Mononuclear cell (primary cell): ENCODE results near the gene IQUB. TPM values are rescaled to one million over a fixed set of nuclear protein-coding genes. Genes with fewer than 3 reads are reported as not detected.
"Not testable (repeated sequence)": the region's sequence is repeated elsewhere in the genome, so short reads cannot be mapped to it uniquely, and the experiment has no call there.

ENCODE experiments used
- H3K27me3 ChIP-seq: 2 replicates; pipeline ENCODE4 v1.6.0; 2011; ENCODE audit warnings: low read length, control low read depth; ENCODE audit not compliant: insufficient read depth
- H3K4me1 ChIP-seq: 2 replicates; pipeline ENCODE4 v1.5.1; 2011; ENCODE audit warnings: mild to moderate bottlenecking, low read length, control low read depth; ENCODE audit not compliant: insufficient read depth
- H3K4me3 ChIP-seq: 2 replicates; pipeline ENCODE4 v1.5.1; 2011; ENCODE audit warnings: mild to moderate bottlenecking, low read length, moderate library complexity
- H3K9me3 ChIP-seq: 2 replicates; pipeline ENCODE4 v1.5.1; 2011; ENCODE audit warnings: low read depth, mild to moderate bottlenecking, control low read depth, low read length
- total RNA-seq: library from RNA; depleted of rRNA; stranded (reverse); fragments of >200 nt; gene quantifications from one replicate; pipeline ENCODE4 v1.2.3, GENCODE V29; 2012

IQUB gene
- total RNA-seq, 1 donor = 0.52 TPM

- H3K9me3 ChIP-seq, H3K4me3 ChIP-seq: not testable (repeated sequence)
- peaks cover 34% of the 10 kb centered on the region for H3K27me3 ChIP-seq
- peaks cover 12% of the 10 kb centered on the region for H3K4me1 ChIP-seq
These were observed 2.1 kb downstream of the IQUB start for GRCh38 chr7:123532343-123532742.

DNA sequence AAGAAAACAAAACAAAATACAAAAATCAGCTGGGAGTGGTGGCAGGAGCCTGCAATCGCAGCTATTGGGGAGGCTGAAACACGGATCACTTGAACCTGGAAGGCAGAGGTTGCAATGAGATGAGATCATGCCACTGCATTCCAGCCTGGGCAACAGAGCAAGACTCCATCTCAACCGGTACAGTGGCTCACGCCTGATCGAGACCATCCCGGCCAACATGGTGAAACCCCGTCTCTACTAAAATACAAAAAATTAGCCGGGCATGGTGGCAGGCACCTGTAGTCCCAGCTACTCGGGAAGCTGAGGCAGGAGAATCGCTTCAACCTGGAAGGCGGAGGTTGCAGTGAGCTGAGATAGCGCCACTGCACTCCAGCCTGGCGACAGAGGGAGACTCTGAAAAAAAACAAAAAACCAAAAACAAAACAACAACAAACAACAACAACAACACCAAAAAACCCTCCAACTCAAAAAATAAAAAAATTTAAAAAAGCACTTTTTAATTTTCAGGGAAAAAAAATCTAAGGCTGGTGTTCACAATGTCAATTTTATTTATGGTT lies 4.3 kb downstream of the IQUB start:
- not testable (repeated sequence) for H3K4me3 ChIP-seq
- peaks cover 34% of the 10 kb centered on the region for H3K27me3 ChIP-seq

DNA sequence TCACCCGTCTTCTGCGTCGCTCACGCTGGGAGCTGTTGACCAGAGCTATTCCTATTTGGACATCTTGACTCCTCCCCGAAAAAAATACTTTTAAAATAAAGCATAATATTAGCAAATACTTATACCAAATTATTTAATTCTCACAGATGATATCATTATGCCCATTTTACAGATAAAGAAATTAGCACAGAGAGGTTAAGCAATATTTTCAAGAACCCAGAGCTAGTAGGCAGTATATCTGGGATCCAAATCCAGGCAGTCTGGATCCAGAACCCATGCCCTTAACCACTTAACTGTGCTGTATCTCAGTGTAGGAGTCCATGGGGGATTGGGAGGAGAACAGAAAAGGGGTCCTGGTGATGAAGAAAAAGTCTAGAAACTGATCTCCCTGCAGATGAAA lies 6.1 kb downstream of the IQUB start:
- Histone ChIP-seq H3K9me3 (no peaks in the 10 kb centered on the region), H3K4me3 (no peak overlapping the region)

More for the DNA sequence above, 4.3 kb downstream of the IQUB start:
- H3K9me3 ChIP-seq, H3K4me1 ChIP-seq: not testable (repeated sequence)

GRCh38 chr7:123527712-123528225 lies 6.6 kb downstream of the IQUB start:
- H3K27me3 ChIP-seq = peaks cover 21% of the 10 kb centered on the region
- H3K9me3 ChIP-seq, H3K4me3 ChIP-seq, H3K4me1 ChIP-seq: not testable (repeated sequence)

More for the DNA sequence above, 6.1 kb downstream of the IQUB start:
- Histone ChIP-seq H3K4me1 (no peaks in the 10 kb centered on the region), H3K27me3 (peaks cover 24% of the 10 kb centered on the region)

- H3K4me1 ChIP-seq, H3K4me3 ChIP-seq, H3K9me3 ChIP-seq: not testable (repeated sequence)
- peaks cover 11% of the 10 kb centered on the region for H3K27me3 ChIP-seq
These were observed 7.9 kb downstream of the IQUB start for GRCh38 chr7:123526533-123526932.

DNA sequence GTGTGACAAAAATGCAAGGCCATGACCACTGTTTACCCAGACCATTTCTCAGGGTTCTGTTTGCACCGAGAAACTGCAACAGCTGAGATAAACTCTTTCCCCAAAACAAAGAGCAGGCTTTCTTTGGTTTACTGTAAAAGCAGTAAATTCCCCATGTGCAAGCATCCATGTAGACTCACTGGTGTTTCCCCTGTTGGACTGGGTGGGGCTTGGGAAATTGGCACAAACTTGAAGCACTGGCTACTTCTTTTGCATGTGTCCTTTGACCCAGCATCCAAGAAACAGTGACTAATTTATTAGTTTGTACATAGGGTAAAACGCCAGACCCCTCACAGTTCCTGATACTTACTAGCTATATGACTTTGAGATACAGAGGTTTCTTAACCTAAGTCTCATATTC lies 12.3 kb downstream of the IQUB start:
- Histone ChIP-seq H3K4me1 (no peaks in the 10 kb centered on the region), H3K9me3 (no peaks in the 10 kb centered on the region), H3K27me3 (no peaks in the 10 kb centered on the region), H3K4me3 (no peak overlapping the region)

GRCh38 chr7:123505221-123505620 lies 29.2 kb downstream of the IQUB start:
- Histone ChIP-seq H3K4me3 (no peak overlapping the region), H3K4me1 (no peaks in the 10 kb centered on the region), H3K27me3 (peaks cover 2% of the 10 kb centered on the region), H3K9me3 (no peaks in the 10 kb centered on the region)

- Histone ChIP-seq H3K4me1 (no peaks in the 10 kb centered on the region), H3K9me3 (no peaks in the 10 kb centered on the region), H3K27me3 (peaks cover 5% of the 10 kb centered on the region), H3K4me3 (no peak overlapping the region)
These were observed 32.2 kb downstream of the IQUB start for GRCh38 chr7:123502201-123502600.

DNA sequence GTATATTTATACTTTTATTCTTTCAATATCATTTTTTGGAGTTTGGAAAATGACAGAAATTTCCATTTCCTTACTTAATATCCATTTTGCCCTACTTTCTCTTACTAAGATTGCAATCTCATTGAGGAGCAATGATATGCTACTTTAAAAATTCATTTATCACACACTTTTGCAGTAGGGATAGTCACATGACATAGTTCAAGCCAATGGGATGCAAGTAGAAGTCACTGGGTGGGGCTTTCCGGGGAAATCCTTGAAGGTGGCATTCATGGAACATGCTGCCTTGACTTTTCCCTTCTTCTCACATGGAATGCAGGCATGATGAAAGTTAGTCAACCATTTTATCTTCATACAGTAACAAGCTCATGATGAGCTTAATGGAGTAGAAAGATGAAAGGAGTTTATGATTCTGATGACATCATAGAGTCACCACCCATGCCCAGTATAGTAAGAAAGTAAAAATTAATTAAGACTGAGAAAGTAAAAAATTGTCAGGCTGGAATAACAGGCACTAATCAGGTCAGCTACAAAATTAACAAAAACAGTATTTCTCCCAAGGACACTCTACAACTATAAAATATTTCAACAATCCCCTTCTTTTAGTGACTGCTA lies 33.4 kb downstream of the IQUB start:
- Histone ChIP-seq H3K9me3 (no peaks in the 10 kb centered on the region), H3K4me3 (no peak overlapping the region), H3K27me3 (peaks cover 8% of the 10 kb centered on the region), H3K4me1 (no peaks in the 10 kb centered on the region)

DNA sequence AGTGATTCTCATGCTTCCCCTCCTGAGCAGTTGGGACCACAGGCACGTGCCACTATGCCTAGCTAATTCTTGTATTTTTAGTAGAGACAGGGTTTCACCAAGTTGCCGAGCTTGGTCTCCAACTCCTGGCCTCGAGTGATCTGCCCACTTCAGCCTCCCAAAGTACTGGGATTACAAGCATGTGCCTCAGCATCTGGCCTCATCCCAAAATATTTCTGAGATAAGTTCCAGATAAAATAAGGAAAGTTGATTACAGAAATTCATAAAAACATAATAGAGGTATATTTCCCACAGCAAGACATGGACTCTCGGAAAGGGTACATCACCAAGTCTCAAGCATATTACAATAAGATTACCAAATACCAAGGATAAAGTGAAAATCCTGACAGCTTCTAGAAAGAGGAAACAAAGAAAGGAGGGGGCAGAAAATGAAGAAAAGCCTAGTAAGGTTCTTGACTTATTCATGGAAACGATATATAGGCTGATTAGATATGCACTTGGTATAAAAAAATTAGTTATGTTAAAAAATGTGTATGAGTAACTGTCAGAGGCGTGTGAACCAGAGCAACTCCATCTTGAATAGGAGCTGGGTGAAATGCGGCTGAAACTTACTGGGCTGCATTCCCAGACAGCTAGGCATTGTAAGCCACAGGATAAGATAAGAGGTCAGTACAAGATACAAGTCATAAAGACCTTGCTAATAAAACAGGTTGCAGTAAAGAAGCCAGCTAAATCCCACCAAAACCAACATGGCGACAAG lies 35.0 kb downstream of the IQUB start:
- Histone ChIP-seq H3K9me3 (no peaks in the 10 kb centered on the region), H3K27me3 (peaks cover 8% of the 10 kb centered on the region), H3K4me1 (no peaks in the 10 kb centered on the region), H3K4me3 (no peak overlapping the region)

DNA sequence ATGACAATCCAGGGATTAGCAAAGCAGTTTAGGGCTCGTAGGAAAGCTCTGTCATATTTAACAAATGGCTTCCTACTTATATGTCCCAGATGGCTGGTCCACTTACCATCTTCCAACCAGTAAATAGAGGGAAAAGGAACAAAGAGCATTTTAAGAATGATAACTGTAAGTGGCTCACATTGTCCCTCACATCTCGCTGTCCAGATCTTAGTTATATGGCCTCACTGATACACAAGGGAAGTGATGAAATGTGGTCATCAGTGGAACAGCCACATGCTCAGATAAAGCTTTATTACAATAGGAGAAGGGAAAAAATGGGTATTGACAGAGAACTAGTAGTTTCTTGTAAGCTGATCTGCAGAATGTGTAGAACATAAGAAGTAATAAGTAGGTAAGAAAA lies 35.8 kb downstream of the IQUB start:
- H3K9me3 ChIP-seq = no peaks in the 10 kb centered on the region
- no peaks in the 10 kb centered on the region for H3K4me1 ChIP-seq
- H3K4me3 ChIP-seq = no peak overlapping the region
- peaks cover 8% of the 10 kb centered on the region for H3K27me3 ChIP-seq

GRCh38 chr7:123498031-123498430 lies 36.4 kb downstream of the IQUB start:
- Histone ChIP-seq H3K9me3 (no peaks in the 10 kb centered on the region), H3K4me1 (no peaks in the 10 kb centered on the region), H3K4me3 (no peak overlapping the region), H3K27me3 (peaks cover 8% of the 10 kb centered on the region)

- Histone ChIP-seq H3K9me3 (no peaks in the 10 kb centered on the region), H3K4me1 (no peaks in the 10 kb centered on the region), H3K4me3 (no peak overlapping the region), H3K27me3 (peaks cover 8% of the 10 kb centered on the region)
These were observed 40.1 kb downstream of the IQUB start for GRCh38 chr7:123494193-123494796.

- Histone ChIP-seq H3K27me3 (peaks cover 11% of the 10 kb centered on the region), H3K4me1 (no peaks in the 10 kb centered on the region), H3K9me3 (no peaks in the 10 kb centered on the region), H3K4me3 (no peak overlapping the region)
These were observed 41.9 kb downstream of the IQUB start for GRCh38 chr7:123492485-123492884.

DNA sequence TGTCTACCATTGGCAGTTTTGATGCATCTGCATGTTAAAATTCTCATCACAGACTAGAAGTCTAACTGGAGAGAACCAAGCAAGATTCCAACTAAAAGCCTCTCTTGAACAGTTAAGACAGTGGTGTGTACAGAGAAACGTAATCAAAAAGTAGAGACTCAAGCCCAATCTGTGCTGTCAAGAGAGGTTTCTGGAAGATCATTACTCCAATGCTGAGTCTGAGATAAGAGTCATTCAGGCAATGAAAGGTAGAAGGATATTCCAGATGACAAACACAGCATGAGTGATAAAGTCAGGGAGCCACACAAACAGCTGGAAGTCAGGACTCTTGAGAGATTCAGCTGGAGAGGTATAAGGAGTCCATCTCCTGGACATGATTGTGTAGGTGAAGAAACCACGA lies 48.7 kb downstream of the IQUB start:
- H3K4me1 ChIP-seq = no peaks in the 10 kb centered on the region
- H3K9me3 ChIP-seq = no peaks in the 10 kb centered on the region
- H3K4me3 ChIP-seq = no peak overlapping the region
- H3K27me3 ChIP-seq = peaks cover 8% of the 10 kb centered on the region
